CD14-positive monocyte (primary cell): ENCODE results near the gene DENND6B. TPM values are rescaled to one million over a fixed set of nuclear protein-coding genes. Genes with fewer than 3 reads are reported as not detected.
A peak's percentile ranks its signal among the peaks of the same experiment; 100 is the strongest.

Experiments used
- DNase-seq, 3 donors: peaks; one replicate each; pipeline ENCODE4 v3.0.0-alpha.2; 2011 to 2022
- H2AFZ ChIP-seq: 2 replicates; pipeline ENCODE4 v1.6.0; 2012; ENCODE audit warnings: mild to moderate bottlenecking, low read depth, low read length, inconsistent platforms; ENCODE audit not compliant: insufficient read depth, poor library complexity, severe bottlenecking
- H3K27ac ChIP-seq, 2 donors: 1 replicate in 1 of 2; 2 replicates in 1 of 2; pipeline ENCODE4 v1.5.1; 2012 to 2013; ENCODE audit warnings: low read length in 2 of 2, control low read depth in 1 of 2, inconsistent platforms in 1 of 2, low read depth in 1 of 2, mild to moderate bottlenecking in 1 of 2
- H3K27me3 ChIP-seq, 2 donors: one replicate each; pipeline versions ENCODE4 v1.6.0 to v1.6.1; 2011 to 2013; ENCODE audit warnings: low read length in 2 of 2; ENCODE audit not compliant: control insufficient read depth in 2 of 2, insufficient read depth in 2 of 2
- H3K36me3 ChIP-seq, 2 donors: replicated peaks in 1 of 2; 1 replicate in 1 of 2; 2 replicates in 1 of 2; pipeline versions ENCODE4 v1.5.1 to v1.6.1; 2012 to 2013; ENCODE audit warnings: low read length in 2 of 2, control low read depth in 1 of 2, inconsistent platforms in 1 of 2, mild to moderate bottlenecking in 1 of 2; ENCODE audit not compliant: insufficient read depth in 2 of 2, control insufficient read depth in 1 of 2
- H3K4me1 ChIP-seq, 2 donors: 1 replicate in 1 of 2; 2 replicates in 1 of 2; pipeline versions ENCODE4 v1.5.1 to v1.6.1; 2012 to 2013; ENCODE audit warnings: low read length in 2 of 2, control low read depth in 1 of 2, inconsistent platforms in 1 of 2, mild to moderate bottlenecking in 1 of 2, moderate library complexity in 1 of 2; ENCODE audit not compliant: insufficient read depth in 2 of 2, control insufficient read depth in 1 of 2
- H3K4me2 ChIP-seq: replicated peaks from 2 replicates; pipeline ENCODE3; 2012; ENCODE audit warnings: low read length, moderate library complexity, mild to moderate bottlenecking; ENCODE audit not compliant: poor library complexity, severe bottlenecking; ENCODE audit errors: extremely low read depth
- H3K4me3 ChIP-seq, 3 experiments: fragments of 200-600 bp in 1 of 3; sonication (generic) in 1 of 3; replicated peaks in 1 of 3; 1 replicate in 2 of 3; 2 replicates in 1 of 3; pipeline ENCODE4 v1.5.1; 2011 to 2013; ENCODE audit warnings: low read length in 3 of 3, mild to moderate bottlenecking in 3 of 3, control low read depth in 2 of 3, low read depth in 2 of 3, inconsistent platforms in 1 of 3, moderate library complexity in 1 of 3
- H3K79me2 ChIP-seq: 2 replicates; pipeline ENCODE4 v1.6.0; 2012; ENCODE audit warnings: mild to moderate bottlenecking, control low read depth, inconsistent platforms, low read length, moderate library complexity; ENCODE audit not compliant: insufficient read depth
- H3K9ac ChIP-seq: 2 replicates; pipeline ENCODE4 v1.6.0; 2017; ENCODE audit warnings: low read length, mild to moderate bottlenecking; ENCODE audit not compliant: insufficient read depth, poor library complexity, severe bottlenecking
- H3K9me3 ChIP-seq, 2 donors: replicated peaks in 1 of 2; 1 replicate in 1 of 2; 2 replicates in 1 of 2; pipeline versions ENCODE4 v1.5.1 to v1.6.1; 2012 to 2013; ENCODE audit warnings: low read length in 2 of 2, control low read depth in 1 of 2; ENCODE audit not compliant: control insufficient read depth in 1 of 2, insufficient read depth in 1 of 2
- H4K20me1 ChIP-seq: 2 replicates; pipeline ENCODE4 v1.6.0; 2012; ENCODE audit warnings: mild to moderate bottlenecking, low read length, control low read depth, moderate library complexity; ENCODE audit not compliant: insufficient read depth
- H3K27ac Mint-ChIP-seq, 7 donors: one replicate each; pipeline ENCODE4 v1.8.0; 2020; ENCODE audit warnings: mild to moderate bottlenecking in 7 of 7, mixed read lengths in 7 of 7, moderate library complexity in 6 of 7, inconsistent platforms in 2 of 7
- H3K27me3 Mint-ChIP-seq, 3 donors: one replicate each; pipeline ENCODE4 v1.8.0; 2021 to 2022; ENCODE audit warnings: low read depth in 3 of 3, mild to moderate bottlenecking in 3 of 3, mixed read lengths in 3 of 3, moderate library complexity in 3 of 3, inconsistent platforms in 1 of 3
- H3K36me3 Mint-ChIP-seq, 2 donors: one replicate each; pipeline ENCODE4 v1.8.0; 2020; ENCODE audit warnings: mixed read lengths in 2 of 2, inconsistent platforms in 1 of 2, mild to moderate bottlenecking in 1 of 2
- H3K4me1 Mint-ChIP-seq: one replicate; pipeline ENCODE4 v1.8.0; 2020; ENCODE audit warnings: mild to moderate bottlenecking, mixed read lengths
- H3K4me3 Mint-ChIP-seq, 2 donors: one replicate each; pipeline ENCODE4 v1.8.0; 2020; ENCODE audit warnings: mild to moderate bottlenecking in 2 of 2, mixed read lengths in 2 of 2, moderate library complexity in 1 of 2
- H3K9me3 Mint-ChIP-seq, 7 donors: one replicate each; pipeline ENCODE4 v1.8.0; 2020 to 2022; ENCODE audit warnings: mixed read lengths in 7 of 7, mild to moderate bottlenecking in 6 of 7, moderate library complexity in 6 of 7, inconsistent platforms in 2 of 7
- WGBS: methylation state at CpG from one replicate; pipeline ENCODE4 v1.1.5; 2013; ENCODE audit warnings: missing lambda C conversion rate; ENCODE audit not compliant: insufficient coverage; 5-methylcytosine and 5-hydroxymethylcytosine counted together
- intact Hi-C, 2 donors: fragments of 100-400 bp; cut with micrococcal nuclease; formaldehyde crosslinking; loops; one replicate each; pipeline versions ENCODE4 v1.15.0 to v1.15.1; 2023
- polyA plus RNA-seq, 3 donors: library from polyadenylated mRNA; depleted of rRNA in 1 of 3; unstranded in 2 of 3; stranded (reverse) in 1 of 3; fragments of 300-500 nt in 2 of 3; fragments of >200 nt in 1 of 3; fragmentation: Illumina TruSeq in 2 of 3; gene quantifications; 1 replicate in 2 of 3; 2 replicates in 1 of 3; pipeline ENCODE4 v1.2.3, GENCODE V29; 2012 to 2021
- TF ChIP-seq, protein P1 (sequence below): fragments of 200-600 bp; IDR thresholded peaks from one replicate; pipeline ENCODE4 v1.8.0; 2022; ENCODE audit warnings: antibody characterized with exemption, mild to moderate bottlenecking

The DENND6B gene
- polyA plus RNA-seq, 3 donors: 1.7 to 10.6 (median 2.1) TPM

- Histone ChIP-seq H3K4me1 (no peaks in the 10 kb centered on the region), H3K79me2 (peaks cover 58% of the 10 kb centered on the region), H4K20me1 (peaks cover 100% of the 10 kb centered on the region), H3K4me3 (no peak overlapping the region), H3K9me3 (no peaks in the 10 kb centered on the region), H3K27me3 (no peaks in the 10 kb centered on the region), H2AFZ (no peak overlapping the region), H3K27ac (no peak overlapping the region), H3K36me3 (peaks cover 94 to 98% of the 10 kb centered on the region in 2 donors), H3K4me2 (no peak overlapping the region), H3K9ac (no peak overlapping the region)
- no peak overlapping the region for H3K4me3 Mint-ChIP-seq
- peaks cover 0 to 2% (median 0%) of the 10 kb centered on the region in 3 donors for H3K27me3 Mint-ChIP-seq
- DNase-seq: no peak
- H3K4me1 Mint-ChIP-seq: peaks cover 2% of the 10 kb centered on the region
- H3K36me3 Mint-ChIP-seq: peaks cover 52 to 82% of the 10 kb centered on the region in 2 donors
- H3K9me3 Mint-ChIP-seq: no peaks in the 10 kb centered on the region
- TF ChIP-seq, protein P1, sequence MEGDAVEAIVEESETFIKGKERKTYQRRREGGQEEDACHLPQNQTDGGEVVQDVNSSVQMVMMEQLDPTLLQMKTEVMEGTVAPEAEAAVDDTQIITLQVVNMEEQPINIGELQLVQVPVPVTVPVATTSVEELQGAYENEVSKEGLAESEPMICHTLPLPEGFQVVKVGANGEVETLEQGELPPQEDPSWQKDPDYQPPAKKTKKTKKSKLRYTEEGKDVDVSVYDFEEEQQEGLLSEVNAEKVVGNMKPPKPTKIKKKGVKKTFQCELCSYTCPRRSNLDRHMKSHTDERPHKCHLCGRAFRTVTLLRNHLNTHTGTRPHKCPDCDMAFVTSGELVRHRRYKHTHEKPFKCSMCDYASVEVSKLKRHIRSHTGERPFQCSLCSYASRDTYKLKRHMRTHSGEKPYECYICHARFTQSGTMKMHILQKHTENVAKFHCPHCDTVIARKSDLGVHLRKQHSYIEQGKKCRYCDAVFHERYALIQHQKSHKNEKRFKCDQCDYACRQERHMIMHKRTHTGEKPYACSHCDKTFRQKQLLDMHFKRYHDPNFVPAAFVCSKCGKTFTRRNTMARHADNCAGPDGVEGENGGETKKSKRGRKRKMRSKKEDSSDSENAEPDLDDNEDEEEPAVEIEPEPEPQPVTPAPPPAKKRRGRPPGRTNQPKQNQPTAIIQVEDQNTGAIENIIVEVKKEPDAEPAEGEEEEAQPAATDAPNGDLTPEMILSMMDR: no peak
- no peak overlapping the region for H3K27ac Mint-ChIP-seq
- WGBS: 94% methylated on average over 32 of the region's 40 CpGs
- intact Hi-C loops: no loop called here
Observed at GRCh38 chr22:50286701-50287318, 40.0 kb downstream of the DENND6B start.

- 95% methylated on average over 20 of the region's 21 CpGs for WGBS
- intact Hi-C loops: no loop called here
- H3K27ac ChIP-seq: no peak overlapping the region
Observed at GRCh38 chr22:50286275-50286674, 40.5 kb downstream of the DENND6B start.

More at GRCh38 chr22:50286275-50286674, 40.5 kb downstream of the DENND6B start:
- Mint-ChIP-seq H3K27me3 (peaks cover 0 to 2% (median 0%) of the 10 kb centered on the region in 3 donors), H3K27ac (peak overlapping the region in 1 of 7 donors; percentile 26), H3K4me3 (no peak overlapping the region), H3K36me3 (peaks cover 53 to 82% of the 10 kb centered on the region in 2 donors), H3K4me1 (peaks cover 1% of the 10 kb centered on the region), H3K9me3 (no peaks in the 10 kb centered on the region)
- TF ChIP-seq, protein P1: no peak
- Histone ChIP-seq H3K9ac (no peak overlapping the region), H3K4me2 (no peak overlapping the region), H4K20me1 (peaks cover 100% of the 10 kb centered on the region), H3K4me1 (no peaks in the 10 kb centered on the region), H3K9me3 (no peaks in the 10 kb centered on the region), H3K4me3 (no peak overlapping the region), H3K36me3 (peaks cover 94 to 98% of the 10 kb centered on the region in 2 donors), H3K27me3 (no peaks in the 10 kb centered on the region), H3K79me2 (peaks cover 56% of the 10 kb centered on the region), H2AFZ (no peak overlapping the region)
- DNase-seq: no peak
